Measurements from ENCODE around the gene IL12RB2.

Gene IL12RB2, protein sequence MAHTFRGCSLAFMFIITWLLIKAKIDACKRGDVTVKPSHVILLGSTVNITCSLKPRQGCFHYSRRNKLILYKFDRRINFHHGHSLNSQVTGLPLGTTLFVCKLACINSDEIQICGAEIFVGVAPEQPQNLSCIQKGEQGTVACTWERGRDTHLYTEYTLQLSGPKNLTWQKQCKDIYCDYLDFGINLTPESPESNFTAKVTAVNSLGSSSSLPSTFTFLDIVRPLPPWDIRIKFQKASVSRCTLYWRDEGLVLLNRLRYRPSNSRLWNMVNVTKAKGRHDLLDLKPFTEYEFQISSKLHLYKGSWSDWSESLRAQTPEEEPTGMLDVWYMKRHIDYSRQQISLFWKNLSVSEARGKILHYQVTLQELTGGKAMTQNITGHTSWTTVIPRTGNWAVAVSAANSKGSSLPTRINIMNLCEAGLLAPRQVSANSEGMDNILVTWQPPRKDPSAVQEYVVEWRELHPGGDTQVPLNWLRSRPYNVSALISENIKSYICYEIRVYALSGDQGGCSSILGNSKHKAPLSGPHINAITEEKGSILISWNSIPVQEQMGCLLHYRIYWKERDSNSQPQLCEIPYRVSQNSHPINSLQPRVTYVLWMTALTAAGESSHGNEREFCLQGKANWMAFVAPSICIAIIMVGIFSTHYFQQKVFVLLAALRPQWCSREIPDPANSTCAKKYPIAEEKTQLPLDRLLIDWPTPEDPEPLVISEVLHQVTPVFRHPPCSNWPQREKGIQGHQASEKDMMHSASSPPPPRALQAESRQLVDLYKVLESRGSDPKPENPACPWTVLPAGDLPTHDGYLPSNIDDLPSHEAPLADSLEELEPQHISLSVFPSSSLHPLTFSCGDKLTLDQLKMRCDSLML

DNA sequence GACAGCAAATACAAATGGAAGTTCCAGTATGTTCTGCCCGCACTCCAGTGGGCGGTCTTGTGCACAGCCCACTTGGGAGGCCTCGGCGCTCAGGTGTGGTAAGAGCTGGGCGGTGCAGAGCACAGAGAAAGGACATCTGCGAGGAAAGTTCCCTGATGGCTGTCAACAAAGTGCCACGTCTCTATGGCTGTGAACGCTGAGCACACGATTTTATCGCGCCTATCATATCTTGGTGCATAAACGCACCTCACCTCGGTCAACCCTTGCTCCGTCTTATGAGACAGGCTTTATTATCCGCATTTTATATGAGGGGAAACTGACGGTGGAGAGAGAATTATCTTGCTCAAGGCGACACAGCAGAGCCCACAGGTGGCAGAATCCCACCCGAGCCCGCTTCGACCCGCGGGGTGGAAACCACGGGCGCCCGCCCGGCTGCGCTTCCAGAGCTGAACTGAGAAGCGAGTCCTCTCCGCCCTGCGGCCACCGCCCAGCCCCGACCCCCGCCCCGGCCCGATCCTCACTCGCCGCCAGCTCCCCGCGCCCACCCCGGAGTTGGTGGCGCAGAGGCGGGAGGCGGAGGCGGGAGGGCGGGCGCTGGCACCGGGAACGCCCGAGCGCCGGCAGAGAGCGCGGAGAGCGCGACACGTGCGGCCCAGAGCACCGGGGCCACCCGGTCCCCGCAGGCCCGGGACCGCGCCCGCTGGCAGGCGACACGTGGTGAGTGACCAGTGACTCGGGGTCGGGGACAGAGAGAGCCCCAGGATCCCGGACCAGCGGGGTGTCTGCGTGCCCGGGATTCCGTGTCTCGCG, at the start of gene IL12RB2:
IL12RB2 (plus strand) TSS at position 623 of the 810 bp plus-strand sequence. CDS start 12,496 bp downstream, outside the sequence.
- DNase-seq (ENCODE audit: low spot score): no peak

DNA sequence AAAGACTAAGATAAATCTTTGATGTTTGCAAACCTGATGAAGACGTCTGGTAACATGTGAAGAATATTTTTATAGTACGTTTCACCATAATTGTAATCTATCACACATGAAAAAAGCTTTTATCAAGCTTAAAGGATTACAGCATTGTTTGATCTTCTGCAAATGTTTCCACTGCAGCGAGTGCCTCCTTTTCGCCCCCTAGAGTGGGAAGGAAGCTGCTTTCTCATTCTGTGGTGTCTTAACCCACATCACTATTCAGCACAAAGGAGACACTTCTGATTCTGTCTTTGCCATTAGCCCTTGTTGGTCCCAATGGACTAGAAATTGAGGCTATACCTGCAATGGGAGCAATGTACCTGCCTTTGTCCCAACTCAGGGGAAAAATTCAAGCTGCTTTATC, 46.0 kb upstream of the IL12RB2 start:
- DNase-seq (ENCODE audit: low spot score): no peak

DNA sequence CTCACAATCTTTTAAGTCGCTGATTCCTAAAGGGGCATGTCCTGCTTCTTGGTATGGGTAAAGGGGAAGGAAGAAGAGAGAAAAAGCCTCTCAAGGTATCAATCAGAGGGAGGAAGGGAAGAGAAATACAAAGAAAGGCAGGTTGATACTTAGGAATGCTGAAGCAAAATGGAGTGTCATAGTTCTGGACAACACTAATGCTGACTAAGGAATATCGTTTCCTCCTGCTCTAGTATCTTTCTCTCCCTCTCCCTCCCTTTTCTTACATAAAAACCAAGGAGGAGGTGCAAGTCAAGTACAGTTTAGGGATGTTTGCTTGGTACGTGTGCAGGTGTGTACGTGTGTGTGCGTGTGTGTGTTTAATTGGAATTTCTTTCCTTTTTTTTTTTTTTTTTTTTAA, 44.9 kb upstream of the IL12RB2 start:
- DNase-seq (ENCODE audit: low spot score): no peak

DNA sequence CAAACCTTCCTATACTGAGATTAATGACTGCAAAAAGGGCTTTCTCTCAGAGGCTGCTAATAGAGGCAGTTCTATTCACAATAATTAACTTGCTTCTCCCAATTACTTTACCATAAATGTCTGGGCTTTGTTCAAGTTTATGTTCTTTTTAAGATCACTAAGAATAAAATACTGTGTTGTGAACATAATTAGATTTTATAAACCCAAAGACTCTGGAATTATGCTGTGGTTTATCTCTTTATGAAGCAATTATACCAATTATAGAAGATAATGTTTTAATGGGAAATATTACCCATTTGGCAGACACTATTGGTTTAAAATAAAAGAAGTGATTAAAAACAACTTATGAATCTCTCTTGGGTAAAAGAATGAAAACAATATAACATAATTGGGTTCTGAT, 43.5 kb upstream of the IL12RB2 start:
- no peak for DNase-seq (ENCODE audit: low spot score)

DNA sequence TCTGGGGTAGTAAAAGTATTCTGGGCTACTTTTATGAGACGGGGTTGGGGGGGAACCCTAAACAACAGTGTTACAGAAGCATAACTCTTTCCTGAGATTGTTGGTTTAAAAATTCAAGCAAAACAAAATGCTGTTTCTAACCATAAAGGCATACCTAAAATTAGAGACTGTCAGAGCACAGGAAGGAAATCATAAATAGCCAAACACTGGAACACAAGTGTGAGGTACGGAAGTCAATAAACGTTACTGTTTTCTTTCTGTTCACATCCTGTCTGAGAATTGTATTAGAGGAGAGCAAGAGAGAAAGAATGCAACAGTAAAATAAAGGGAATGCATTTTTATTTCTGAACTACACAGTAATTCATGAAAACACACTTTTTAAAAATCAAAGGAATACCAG, 42.8 kb upstream of the IL12RB2 start:
- DNase-seq (ENCODE audit: low spot score): no peak

DNA sequence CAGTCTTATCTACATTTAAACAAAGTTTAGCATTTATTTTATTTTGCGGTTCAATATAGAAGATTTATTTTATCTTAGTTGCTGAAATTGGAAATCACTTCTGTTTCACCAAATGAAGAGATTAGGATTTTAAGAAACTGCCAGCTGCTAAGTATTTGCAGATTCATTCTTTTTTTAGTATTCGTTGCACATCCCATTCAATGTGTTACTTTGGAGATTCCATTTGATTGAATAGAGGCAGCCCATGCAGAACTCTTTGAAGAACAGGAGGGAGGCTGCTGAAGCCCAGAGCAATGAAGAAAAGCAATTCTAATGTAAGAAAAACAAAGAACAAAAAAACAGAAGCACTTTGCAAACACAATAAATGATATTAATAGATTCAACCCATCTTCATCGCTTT, 38.6 kb upstream of the IL12RB2 start:
- DNase-seq (ENCODE audit: low spot score): no peak

DNA sequence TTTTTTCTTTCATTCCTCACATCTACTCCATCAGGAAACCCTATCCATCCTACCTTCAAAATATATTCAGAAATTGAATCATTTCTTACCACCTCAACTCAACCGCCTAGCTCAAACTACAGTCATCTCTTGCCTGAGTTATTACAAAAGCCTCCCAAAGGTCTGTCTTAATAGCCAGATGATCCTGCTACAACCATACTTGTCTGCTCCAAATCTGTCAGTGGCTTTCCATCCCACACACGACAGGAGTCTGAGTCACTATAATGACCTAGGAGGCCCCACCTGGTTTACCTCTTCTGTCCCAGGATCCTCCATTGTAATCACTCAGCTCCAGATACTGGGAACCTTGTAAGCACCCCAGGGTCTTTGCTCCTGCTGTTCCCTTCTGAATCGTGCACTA, 37.1 kb upstream of the IL12RB2 start:
- no peak for DNase-seq (ENCODE audit: low spot score)

DNA sequence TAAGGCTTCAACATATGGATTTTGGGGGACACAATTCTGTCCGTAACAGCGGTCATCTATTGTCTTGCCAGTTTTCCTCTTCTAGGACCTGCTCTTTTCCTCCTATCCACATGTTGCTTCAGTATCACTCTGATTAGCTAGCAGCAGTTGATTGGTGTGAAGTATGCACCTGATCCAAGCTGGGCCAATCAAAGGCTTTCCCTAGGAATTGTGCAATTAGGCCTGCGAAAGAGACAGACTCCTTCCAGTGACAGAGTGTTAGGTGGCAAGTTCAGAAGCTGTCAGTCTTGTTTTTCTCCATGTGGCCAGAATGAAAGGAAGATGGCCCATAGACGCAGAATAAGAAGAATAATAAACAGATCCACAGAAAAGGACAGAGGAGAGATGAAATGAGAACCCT, 34.1 kb upstream of the IL12RB2 start:
- no peak for DNase-seq (ENCODE audit: low spot score)

DNA sequence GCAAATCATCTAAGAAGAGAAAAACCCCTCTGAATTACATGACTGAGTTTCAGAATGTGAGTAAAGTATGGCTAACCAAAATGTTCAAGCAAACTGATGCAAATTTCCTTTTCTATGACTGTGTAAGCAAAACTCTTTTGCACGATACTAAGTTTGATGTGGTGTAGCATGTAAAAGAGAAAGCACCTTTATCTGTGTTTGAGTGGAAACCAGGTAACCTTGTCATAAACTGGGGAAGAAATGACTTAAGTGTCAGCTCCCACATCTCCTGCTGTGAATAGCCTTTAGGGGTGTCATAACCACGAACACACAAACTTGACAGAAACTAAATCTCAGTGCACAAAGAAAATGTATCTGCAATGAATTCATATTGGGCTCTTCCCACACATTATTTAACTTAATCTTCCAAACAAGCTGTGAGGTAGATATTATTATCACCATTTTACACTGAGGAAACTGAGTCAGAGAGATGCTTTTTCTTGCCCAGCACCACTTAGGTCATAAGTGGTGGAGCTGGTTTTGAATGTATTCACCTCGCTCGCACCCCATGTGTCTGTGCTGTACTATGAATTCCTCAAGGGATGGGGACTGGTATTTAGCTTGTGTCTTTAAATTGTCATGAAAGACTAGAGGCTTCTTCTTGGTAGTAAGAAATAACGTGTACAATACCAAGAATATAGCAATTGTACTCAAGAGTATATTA, 32.9 kb upstream of the IL12RB2 start:
- no peak for DNase-seq (ENCODE audit: low spot score)

DNA sequence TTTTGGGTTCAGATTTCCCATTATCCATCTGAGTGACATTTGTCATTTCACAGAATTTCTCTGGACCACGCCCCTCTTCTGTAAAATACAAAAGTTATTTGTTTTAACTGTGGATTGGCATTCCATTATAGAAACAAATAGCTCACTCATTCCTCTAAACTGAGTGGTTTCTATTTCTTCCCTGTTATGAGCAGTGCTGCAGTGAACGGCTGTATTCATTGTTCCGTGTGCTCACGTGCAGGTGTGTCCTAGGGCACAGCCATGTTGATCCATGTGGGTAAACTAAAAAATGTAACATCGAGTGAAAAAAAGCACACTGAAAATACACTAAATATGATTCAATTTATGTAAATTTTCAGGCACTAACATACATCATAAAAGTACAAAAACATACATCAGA, 27.0 kb upstream of the IL12RB2 start:
- DNase-seq (ENCODE audit: low spot score): peak; percentile 10

DNA sequence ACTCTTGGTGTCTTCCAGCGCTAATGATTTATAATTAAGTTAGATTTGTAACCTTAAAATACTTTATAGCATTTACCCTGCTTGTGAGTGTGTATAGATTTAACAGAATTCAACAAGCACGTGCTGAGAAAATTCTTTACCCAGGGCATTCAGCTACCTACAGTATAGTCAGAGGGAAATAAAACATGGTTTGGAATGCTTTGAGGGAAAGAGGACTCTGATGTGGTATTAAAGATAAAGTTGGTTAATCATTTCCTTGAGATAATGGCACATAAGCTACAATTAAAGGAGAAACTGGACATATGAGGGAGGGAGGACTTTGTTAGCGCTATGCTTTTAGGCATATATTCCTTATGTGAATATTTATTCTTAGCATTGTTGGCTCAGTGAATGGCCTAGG, 26.4 kb upstream of the IL12RB2 start:
- no peak for DNase-seq (ENCODE audit: low spot score)

DNA sequence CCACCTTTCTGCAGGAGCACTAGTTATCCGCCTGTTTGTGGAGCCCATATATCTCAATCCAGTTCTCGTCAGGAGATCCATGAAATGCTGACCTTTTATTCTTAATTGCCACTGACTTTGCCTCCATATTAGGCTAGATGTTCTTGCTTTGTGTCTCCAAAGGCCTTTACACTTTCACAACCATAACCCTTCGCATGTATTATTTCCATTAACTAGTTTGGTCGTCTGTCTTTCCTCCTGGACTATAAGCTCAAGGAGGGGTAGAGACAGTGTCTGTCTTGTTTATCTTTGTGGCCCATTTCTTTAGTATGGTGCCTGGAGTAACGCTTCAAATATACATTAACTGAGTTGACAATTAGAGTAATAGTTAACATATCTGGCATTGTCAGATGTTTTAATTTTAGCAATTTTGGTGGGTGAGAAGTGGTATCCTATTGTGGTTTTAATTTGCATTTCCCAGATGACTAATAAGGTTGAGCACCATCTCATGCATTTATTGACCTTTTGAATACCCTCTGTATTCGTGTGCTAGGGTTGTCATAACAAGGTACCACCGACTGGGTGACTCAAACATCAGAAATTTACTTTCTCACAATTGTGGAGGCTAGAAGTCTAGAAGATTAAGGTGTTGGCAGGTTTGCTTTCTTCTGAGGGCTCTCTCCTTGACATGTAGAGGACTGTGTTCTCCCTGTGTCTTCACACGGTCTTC, 21.7 kb upstream of the IL12RB2 start:
- no peak for DNase-seq (ENCODE audit: low spot score)

DNA sequence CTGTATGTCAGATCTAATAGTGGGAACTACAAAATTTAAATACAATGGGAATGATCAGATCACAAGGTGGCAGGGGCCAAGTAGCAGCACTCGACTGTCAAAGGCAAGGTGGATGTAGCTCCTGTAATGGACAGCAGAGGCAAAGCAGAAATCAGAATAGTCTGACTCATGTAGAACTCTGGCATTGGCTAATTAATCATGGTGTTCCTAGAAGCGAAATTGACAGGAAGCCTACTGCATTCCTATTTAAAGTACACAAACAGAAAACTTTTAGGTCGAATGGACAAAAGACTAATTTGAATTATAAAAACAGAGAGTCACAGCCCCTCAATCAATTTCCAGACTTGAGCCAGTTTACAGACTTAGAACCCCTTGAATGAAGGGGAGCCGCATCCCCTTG, 17.4 kb upstream of the IL12RB2 start:
- no peak for DNase-seq (ENCODE audit: low spot score)

DNA sequence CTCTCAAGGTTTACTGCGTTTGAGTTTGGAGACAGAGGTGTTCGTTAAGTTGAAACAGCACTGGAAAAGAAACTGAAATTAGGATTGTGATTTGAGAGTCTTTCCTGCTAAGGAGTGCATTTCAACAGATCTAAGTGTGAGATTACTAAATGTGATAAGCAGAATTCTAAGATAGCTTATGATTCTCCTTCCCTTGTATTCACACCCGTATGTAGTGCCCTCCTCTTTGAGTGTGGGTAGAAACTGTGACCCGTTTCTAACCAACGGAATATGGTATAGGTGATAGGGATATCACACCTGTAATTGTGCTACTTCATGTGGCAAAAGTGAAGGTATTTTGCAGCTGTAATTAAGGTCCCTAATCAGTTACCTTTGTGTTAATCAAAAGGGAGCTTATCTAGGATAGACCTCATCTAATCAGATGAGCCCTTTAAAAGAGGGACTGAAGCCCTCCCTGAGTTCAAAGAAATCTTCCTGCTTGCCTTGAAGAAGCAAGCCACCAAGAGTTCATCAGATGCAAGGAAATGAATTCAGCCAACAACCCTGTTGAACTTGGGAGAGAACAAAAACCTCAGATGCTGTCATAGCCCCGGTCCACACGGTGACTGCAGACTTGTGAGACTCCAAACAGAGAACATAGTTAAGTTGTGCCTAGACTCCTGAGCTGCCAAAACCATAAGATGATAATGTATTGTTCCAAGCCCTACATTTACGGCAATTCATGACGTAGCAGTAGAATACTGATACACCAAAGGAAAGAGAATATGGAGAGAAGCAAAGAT, 12.6 kb upstream of the IL12RB2 start:
- DNase-seq (ENCODE audit: low spot score): no peak

DNA sequence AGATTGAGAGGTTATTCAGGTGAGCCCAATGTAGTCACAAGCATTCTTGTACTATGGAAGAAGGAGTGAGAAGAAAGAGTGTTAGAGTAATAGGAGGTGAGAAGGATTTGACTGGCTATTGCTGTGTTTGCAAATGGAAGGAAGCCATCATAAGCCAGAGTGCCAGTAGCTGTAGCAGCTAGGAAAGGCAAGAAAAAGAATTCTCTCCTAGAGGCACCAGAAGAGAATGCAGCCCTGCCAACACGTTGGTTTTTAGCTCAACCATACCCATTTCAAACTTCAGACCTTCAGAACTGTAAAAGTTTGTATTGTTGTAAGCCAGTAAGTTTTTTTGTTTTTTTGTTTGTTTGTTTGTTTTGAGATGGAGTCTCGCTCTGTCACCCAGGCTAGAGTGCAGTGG, 8.9 kb upstream of the IL12RB2 start:
- DNase-seq (ENCODE audit: low spot score): no peak

DNA sequence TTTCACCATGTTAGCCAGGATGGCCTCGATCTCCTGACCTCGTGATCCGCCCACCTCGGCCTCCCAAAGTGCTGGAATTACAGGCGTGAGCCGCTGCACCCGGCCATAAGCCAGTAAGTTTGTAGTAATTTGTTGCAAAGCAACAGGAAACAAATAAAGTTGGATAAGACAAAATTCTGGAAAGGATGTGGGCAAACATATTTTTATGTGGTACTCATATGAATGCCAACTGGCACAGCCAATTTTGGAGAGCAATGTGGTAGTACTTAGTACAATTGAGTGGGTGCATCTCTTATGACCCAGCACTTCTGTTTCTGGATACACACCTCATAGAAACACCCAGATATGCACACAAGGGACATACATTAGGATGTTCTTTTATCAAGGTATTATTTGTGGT, 8.4 kb upstream of the IL12RB2 start:
- no peak for DNase-seq (ENCODE audit: low spot score)

DNA sequence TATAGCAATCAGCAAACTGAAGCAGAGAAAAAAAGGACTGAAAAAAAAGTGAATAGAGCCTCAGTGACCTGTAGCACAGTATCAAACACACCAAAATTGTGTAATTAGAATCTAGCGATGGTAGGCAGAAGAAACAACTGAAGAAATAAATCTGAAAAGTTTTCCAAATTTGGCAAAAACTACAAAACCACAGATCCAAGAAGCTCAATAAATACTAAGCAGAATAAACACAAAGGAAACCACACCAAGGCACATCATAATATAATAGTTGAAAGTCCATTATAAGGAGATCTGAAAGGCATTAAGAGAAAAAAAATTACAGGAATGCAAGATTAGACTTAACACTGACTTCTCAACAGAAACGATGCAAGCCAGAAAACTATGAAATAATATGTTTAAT, 7.1 kb upstream of the IL12RB2 start:
- DNase-seq (ENCODE audit: low spot score): no peak

DNA sequence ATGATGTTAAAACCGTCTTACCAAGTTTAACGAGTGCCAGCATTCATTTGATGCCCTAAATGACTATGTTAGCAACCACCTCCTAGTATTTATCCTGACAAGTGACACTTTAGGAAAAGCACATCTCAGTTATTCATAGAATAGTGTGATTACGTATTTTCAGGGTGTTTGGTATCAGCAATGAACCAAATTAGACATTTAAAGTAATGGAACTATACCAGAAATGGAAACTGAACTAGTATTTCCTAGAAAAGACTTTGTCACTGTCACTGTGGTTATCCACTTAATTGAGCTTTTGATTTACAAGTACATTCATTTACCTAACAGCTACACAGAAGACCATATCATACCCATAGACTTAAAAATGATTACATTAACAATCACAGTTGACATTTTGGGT, 3.6 kb upstream of the IL12RB2 start:
- no peak for DNase-seq (ENCODE audit: low spot score)

DNA sequence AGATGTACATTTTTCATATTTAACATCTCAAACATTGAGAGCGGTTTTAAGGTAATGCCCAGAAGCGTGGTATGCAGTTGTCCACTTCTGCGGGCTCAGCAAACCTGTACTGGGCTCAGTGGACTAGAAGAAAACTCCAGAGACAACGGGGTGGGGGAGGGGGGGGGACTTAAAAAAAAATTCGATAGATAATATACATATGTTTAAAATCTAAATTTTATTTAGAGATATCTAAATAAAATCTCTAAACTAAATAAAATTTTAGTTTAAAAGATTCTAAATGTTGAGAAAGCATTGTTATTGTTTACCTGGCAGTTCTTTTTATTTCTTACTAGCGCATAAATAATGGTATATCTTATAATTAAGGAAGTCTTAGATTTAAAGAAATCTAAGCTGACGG, 1.1 kb upstream of the IL12RB2 start:
- DNase-seq (ENCODE audit: low spot score): no peak

DNA sequence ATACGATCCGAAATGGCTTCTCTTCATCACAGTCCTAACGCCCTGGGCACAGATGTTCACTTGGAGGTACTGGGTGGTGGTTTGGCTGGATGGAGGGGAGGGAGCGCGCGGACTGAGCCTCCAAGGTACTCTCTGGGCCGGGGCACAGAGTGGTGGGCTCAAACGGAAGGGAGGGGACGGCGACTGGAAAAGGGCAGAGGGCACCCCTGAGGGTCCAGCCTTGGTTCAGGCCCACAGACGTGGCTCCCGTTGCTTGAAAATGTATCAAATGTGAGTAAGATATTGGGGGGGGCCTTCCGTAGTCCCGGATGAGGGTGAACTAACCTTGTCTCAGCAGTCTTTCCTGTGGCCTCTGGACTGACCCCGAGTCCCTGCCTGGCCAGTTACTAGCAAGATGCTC, 463 bp downstream of the IL12RB2 start:
- DNase-seq (ENCODE audit: low spot score): no peak
